Measurements from ENCODE around the gene SKOR1. TPM values are rescaled to one million over a fixed set of nuclear protein-coding genes. Genes with fewer than 3 reads are reported as not detected.

SKOR1 gene
- total RNA-seq, 1 experiment from 2014 or later = 0.13 TPM

DNA sequence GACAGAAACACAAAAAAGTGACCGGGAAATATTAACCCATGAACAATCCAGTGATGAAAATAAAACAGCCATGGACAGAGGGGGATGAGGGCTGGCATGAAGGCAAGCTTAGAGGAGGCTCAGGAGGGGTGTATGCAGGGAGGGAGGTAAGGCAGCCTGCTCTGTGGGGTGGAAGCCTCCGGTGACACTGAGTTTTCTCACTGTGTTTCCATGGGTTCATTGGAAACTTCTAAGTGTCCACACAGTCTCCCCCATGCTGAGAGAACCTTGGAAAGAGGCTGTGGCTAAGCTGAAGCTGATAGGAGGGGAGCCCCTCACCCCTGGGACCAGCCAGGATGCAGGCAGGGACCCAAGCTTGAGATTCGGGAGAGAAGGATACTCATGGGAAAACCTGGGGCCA is 6.8 kb upstream of the SKOR1 start:
- Histone ChIP-seq H3K27ac (ENCODE audit: insufficient read length, low read depth, low read length) (no peak overlapping the region), H3K14ac (ENCODE audit: insufficient read depth, low read length) (no peak overlapping the region), H2AK5ac (ENCODE audit: insufficient read length, low read length) (no peak overlapping the region), H3K9me3 (ENCODE audit: control insufficient read depth, low read depth, low read length) (no peaks in the 10 kb centered on the region), H2BK12ac (ENCODE audit: insufficient read length, low read depth, low read length) (no peak overlapping the region), H3K56ac (ENCODE audit: insufficient read length, low read depth, low read length) (no peak overlapping the region), H4K91ac (ENCODE audit: insufficient read length, low read depth, low read length) (no peak overlapping the region), H2BK20ac (ENCODE audit: low read depth, low read length, poor library complexity, severe bottlenecking) (no peak overlapping the region), H4K5ac (ENCODE audit: insufficient read length, low read depth, low read length) (no peak overlapping the region), H3K18ac (ENCODE audit: insufficient read length, low read depth, low read length) (no peak overlapping the region), H3K23ac (ENCODE audit: insufficient read length, low read depth, low read length) (no peak overlapping the region), H3K9ac (ENCODE audit: extremely low read depth, insufficient read length, low read length) (no peak overlapping the region), H3K4me1 (ENCODE audit: insufficient read depth, low read length) (no peaks in the 10 kb centered on the region), H4K20me1 (ENCODE audit: control insufficient read depth, insufficient read depth, insufficient read length) (peaks cover 3% of the 10 kb centered on the region), H2BK120ac (ENCODE audit: low read depth, low read length, poor library complexity, severe bottlenecking) (no peak overlapping the region), H4K8ac (replicated peaks; ENCODE audit: insufficient read length, low read depth, low read length) (no peak overlapping the region), H3K79me1 (ENCODE audit: insufficient read depth, low read depth, low read length, poor library complexity, severe bottlenecking) (no peaks in the 10 kb centered on the region), H3K27me3 (ENCODE audit: insufficient read depth, low read length) (peaks cover 49% of the 10 kb centered on the region), H3T11ph (ENCODE audit: low read length) (no peak overlapping the region), H3K4ac (ENCODE audit: low read depth, low read length) (no peak overlapping the region), H3K23me2 (ENCODE audit: insufficient read length, low read depth, low read length, poor library complexity, severe bottlenecking) (no peaks in the 10 kb centered on the region), H3K4me2 (ENCODE audit: insufficient read depth, insufficient read length, low read length) (no peak overlapping the region), H2BK5ac (ENCODE audit: insufficient read length, low read length) (no peak overlapping the region), H2BK15ac (ENCODE audit: low read depth, low read length) (no peak overlapping the region), H2AFZ (ENCODE audit: low read length) (no peak overlapping the region), H3K79me2 (ENCODE audit: insufficient read depth, low read length) (no peaks in the 10 kb centered on the region)
- WGBS (ENCODE audit: extremely low coverage, insufficient read length, low lambda C conversion rate) = no CpG with 5 or more reads among the region's 3 CpGs
- H3K27me3 Mint-ChIP-seq (ENCODE audit: low read depth) = peaks cover 75% of the 10 kb centered on the region
- H3K4me3 Mint-ChIP-seq = no peak overlapping the region
- peak; percentile 4 for DNase-seq
- H3K4me1 Mint-ChIP-seq = peaks cover 12 to 31% of the 10 kb centered on the region in 2 experiments
- H3K36me3 Mint-ChIP-seq (ENCODE audit: insufficient read depth in 1 of 3, low read depth in 3 of 3) = peaks cover 0 to 4% (median 0%) of the 10 kb centered on the region in 3 experiments; a peak in 3 of 7 replicates
- TF ChIP-seq, protein P1, sequence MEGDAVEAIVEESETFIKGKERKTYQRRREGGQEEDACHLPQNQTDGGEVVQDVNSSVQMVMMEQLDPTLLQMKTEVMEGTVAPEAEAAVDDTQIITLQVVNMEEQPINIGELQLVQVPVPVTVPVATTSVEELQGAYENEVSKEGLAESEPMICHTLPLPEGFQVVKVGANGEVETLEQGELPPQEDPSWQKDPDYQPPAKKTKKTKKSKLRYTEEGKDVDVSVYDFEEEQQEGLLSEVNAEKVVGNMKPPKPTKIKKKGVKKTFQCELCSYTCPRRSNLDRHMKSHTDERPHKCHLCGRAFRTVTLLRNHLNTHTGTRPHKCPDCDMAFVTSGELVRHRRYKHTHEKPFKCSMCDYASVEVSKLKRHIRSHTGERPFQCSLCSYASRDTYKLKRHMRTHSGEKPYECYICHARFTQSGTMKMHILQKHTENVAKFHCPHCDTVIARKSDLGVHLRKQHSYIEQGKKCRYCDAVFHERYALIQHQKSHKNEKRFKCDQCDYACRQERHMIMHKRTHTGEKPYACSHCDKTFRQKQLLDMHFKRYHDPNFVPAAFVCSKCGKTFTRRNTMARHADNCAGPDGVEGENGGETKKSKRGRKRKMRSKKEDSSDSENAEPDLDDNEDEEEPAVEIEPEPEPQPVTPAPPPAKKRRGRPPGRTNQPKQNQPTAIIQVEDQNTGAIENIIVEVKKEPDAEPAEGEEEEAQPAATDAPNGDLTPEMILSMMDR (conservative IDR thresholded peaks at IDR 0.05) = no peak
- H3K27ac Mint-ChIP-seq = no peak overlapping the region; a peak in 1 of 7 replicates
- peaks cover under 1 to 2% of the 10 kb centered on the region in 2 experiments; a peak in 4 of 5 replicates for H3K9me3 Mint-ChIP-seq
